ENCODE measurements around the gene FOS. TPM values are rescaled to one million over a fixed set of nuclear protein-coding genes. Genes with fewer than 3 reads are reported as not detected.
"Not testable (repeated sequence)": the region's sequence is repeated elsewhere in the genome, so short reads cannot be mapped to it uniquely, and the experiment has no call there.

FOS gene
- total and polyA plus RNA-seq, 2 donors (not counting 1 experiment from before 2014, with no cell fraction given) = 103 to 4,077 TPM

GRCh38 chr14:75232597-75232996, 46.0 kb upstream of the FOS start:
- H2AFZ ChIP-seq (ENCODE audit: insufficient read depth, low read depth, low read length, poor library complexity, severe bottlenecking) = no peak overlapping the region
- 100% methylated on average over 1 of the region's 2 CpGs for WGBS (ENCODE audit: insufficient coverage)
- ChIA-PET CTCF (interaction anchor here (0.8 to 1.5 kb wide), 2 partner anchors 62 to 63 kb away, joined by 3 to 4 read pairs; no protein-coding TSS in a partner anchor), POLR2A (no interaction called here)
- H3K27ac Mint-ChIP-seq = no peak overlapping the region
- H3K27me3 Mint-ChIP-seq = no peaks in the 10 kb centered on the region
- H3K4me2 ChIP-seq (replicated peaks; ENCODE audit: low read depth, low read length, poor library complexity, severe bottlenecking) = no peak overlapping the region
- TF ChIP-seq EZH2 (IDR thresholded peaks at IDR 0.05; ENCODE audit: borderline replicate concordance, insufficient read depth, low read depth, low read length, poor library complexity, severe bottlenecking) = no peak
- intact Hi-C loops (cut with micrococcal nuclease) = no loop called here
- no peaks in the 10 kb centered on the region for H3K79me2 ChIP-seq (ENCODE audit: control insufficient read depth, insufficient read depth, low read length)
- H3K36me3 ChIP-seq (replicated peaks in 1 of 2; ENCODE audit: control extremely low read depth in 1 of 2, control insufficient read depth in 1 of 2, extremely low read depth in 1 of 2, insufficient read depth in 2 of 2, low read length in 1 of 2) = no peaks in the 10 kb centered on the region
- H3K4me3 Mint-ChIP-seq = no peak overlapping the region
- no peaks in the 10 kb centered on the region for H3K27me3 ChIP-seq (replicated peaks in 1 of 4; ENCODE audit: control extremely low read depth in 1 of 4, control insufficient read depth in 3 of 4, insufficient read depth in 4 of 4, low read length in 3 of 4)
- no peak overlapping the region for H3K4me3 ChIP-seq (ENCODE audit: control extremely low read depth in 1 of 5, extremely low read depth in 1 of 5, insufficient read depth in 1 of 5, low read depth in 2 of 5, low read length in 4 of 5)
- H3K9me3 Mint-ChIP-seq (ENCODE audit: insufficient read depth) = no peaks in the 10 kb centered on the region
- H3K9ac ChIP-seq (ENCODE audit: low read length) = no peak overlapping the region
- peaks cover 28 to 35% of the 10 kb centered on the region in 2 donors for H3K4me1 ChIP-seq (ENCODE audit: control insufficient read depth in 2 of 2, insufficient read depth in 2 of 2, low read length in 2 of 2)
- no peaks in the 10 kb centered on the region for H4K20me1 ChIP-seq (ENCODE audit: control insufficient read depth, insufficient read depth, low read length, poor library complexity, severe bottlenecking)
- DNase-seq = peak; percentile 42
- H3K4me1 Mint-ChIP-seq = peaks cover 35% of the 10 kb centered on the region
- H3K9me3 ChIP-seq (ENCODE audit: control extremely low read depth in 1 of 3, control insufficient read depth in 2 of 3, insufficient read depth in 1 of 3, low read length in 2 of 3) = peaks cover 0 to 1% (median 0%) of the 10 kb centered on the region in 3 donors
- no peak for ATAC-seq (ENCODE audit: low read depth)
- no peak overlapping the region for H3K27ac ChIP-seq (ENCODE audit: low read length in 2 of 2)

DNA sequence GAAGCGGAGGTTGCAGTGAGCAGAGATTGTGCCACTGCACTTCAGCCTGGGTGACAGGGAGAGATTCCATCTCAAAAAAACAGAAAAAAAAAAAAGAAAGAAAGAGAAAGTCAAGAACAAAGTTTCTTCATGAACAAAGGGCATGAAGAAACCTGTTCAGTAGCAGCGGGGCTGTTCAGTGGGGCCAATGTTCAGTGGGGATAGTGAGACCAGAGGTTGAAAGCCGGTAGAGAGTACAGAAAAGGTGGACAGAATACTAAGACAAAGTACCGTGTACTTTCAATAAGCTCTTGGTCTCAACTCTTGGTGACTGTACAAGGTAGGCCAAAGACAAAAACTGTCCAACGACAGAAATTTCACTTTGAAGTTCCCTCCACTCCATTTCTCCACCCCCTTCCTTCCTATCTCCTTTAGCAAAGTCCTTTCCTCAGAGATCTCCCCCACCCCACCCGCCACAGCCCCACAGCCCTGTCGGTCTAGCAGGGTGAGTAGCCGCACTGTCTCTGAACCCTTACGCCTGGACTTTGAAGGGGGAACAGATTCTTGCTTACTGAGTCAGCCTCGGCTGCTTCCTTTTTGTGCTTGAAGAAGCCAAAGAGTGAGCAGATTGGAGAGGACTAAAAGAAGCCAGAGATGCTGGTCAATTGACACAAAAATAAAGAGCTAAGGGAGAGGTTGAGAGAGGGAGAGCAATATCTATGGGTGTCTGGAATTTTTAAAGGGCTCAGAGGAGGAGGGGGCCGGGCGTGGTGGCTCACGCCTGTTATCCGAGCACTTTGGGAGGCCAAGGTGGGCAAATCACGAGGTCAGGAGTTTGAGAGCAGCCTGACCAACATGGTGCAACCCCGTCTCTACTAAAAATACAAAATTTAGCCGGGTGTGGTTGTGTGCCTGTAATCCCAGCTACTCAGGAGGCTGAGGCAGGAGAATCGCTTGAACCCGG, 44.2 kb upstream of the FOS start:
- H3K9me3 Mint-ChIP-seq (ENCODE audit: insufficient read depth) = no peaks in the 10 kb centered on the region
- Histone ChIP-seq H3K4me1 (ENCODE audit: control insufficient read depth in 2 of 2, insufficient read depth in 2 of 2, low read length in 2 of 2) (peaks cover 16 to 20% of the 10 kb centered on the region in 2 donors), H3K9me3 (ENCODE audit: control extremely low read depth in 1 of 3, control insufficient read depth in 2 of 3, insufficient read depth in 1 of 3, low read length in 2 of 3) (peaks cover 0 to 1% (median 0%) of the 10 kb centered on the region in 3 donors), H3K36me3 (replicated peaks in 1 of 2; ENCODE audit: control extremely low read depth in 1 of 2, control insufficient read depth in 1 of 2, extremely low read depth in 1 of 2, insufficient read depth in 2 of 2, low read length in 1 of 2) (no peaks in the 10 kb centered on the region), H3K4me3 (ENCODE audit: control extremely low read depth in 1 of 5, extremely low read depth in 1 of 5, insufficient read depth in 1 of 5, low read depth in 2 of 5, low read length in 4 of 5) (no peak overlapping the region), H2AFZ (ENCODE audit: insufficient read depth, low read depth, low read length, poor library complexity, severe bottlenecking) (no peak overlapping the region), H3K27me3 (replicated peaks in 1 of 4; ENCODE audit: control extremely low read depth in 1 of 4, control insufficient read depth in 3 of 4, insufficient read depth in 4 of 4, low read length in 3 of 4) (no peaks in the 10 kb centered on the region), H3K4me2 (replicated peaks; ENCODE audit: low read depth, low read length, poor library complexity, severe bottlenecking) (no peak overlapping the region), H4K20me1 (ENCODE audit: control insufficient read depth, insufficient read depth, low read length, poor library complexity, severe bottlenecking) (no peaks in the 10 kb centered on the region), H3K9ac (ENCODE audit: low read length) (no peak overlapping the region), H3K27ac (ENCODE audit: low read length in 2 of 2) (no peak overlapping the region), H3K79me2 (ENCODE audit: control insufficient read depth, insufficient read depth, low read length) (no peaks in the 10 kb centered on the region)
- H3K27me3 Mint-ChIP-seq = no peaks in the 10 kb centered on the region
- H3K4me1 Mint-ChIP-seq = peaks cover 19% of the 10 kb centered on the region
- no peak overlapping the region for H3K27ac Mint-ChIP-seq
- POLR2A ChIA-PET = no interaction called here
- no peak overlapping the region for H3K4me3 Mint-ChIP-seq
- no peak for TF ChIP-seq EZH2 (IDR thresholded peaks at IDR 0.05; ENCODE audit: borderline replicate concordance, insufficient read depth, low read depth, low read length, poor library complexity, severe bottlenecking)
- TF ChIP-seq, protein P1, sequence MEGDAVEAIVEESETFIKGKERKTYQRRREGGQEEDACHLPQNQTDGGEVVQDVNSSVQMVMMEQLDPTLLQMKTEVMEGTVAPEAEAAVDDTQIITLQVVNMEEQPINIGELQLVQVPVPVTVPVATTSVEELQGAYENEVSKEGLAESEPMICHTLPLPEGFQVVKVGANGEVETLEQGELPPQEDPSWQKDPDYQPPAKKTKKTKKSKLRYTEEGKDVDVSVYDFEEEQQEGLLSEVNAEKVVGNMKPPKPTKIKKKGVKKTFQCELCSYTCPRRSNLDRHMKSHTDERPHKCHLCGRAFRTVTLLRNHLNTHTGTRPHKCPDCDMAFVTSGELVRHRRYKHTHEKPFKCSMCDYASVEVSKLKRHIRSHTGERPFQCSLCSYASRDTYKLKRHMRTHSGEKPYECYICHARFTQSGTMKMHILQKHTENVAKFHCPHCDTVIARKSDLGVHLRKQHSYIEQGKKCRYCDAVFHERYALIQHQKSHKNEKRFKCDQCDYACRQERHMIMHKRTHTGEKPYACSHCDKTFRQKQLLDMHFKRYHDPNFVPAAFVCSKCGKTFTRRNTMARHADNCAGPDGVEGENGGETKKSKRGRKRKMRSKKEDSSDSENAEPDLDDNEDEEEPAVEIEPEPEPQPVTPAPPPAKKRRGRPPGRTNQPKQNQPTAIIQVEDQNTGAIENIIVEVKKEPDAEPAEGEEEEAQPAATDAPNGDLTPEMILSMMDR (IDR thresholded peaks at IDR 0.05) = no peak
- DNase-seq (no peak), ATAC-seq (ENCODE audit: low read depth) (no peak)
- CTCF ChIA-PET = interaction anchor here (1.6 kb wide), 1 partner anchor 103 kb away, joined by 3 read pairs; no protein-coding TSS in a partner anchor
- 88% methylated on average over 11 of the region's 19 CpGs for whole genome bisulfite sequencing (ENCODE audit: insufficient coverage)
- intact Hi-C loops (cut with micrococcal nuclease) = no loop called here

DNA sequence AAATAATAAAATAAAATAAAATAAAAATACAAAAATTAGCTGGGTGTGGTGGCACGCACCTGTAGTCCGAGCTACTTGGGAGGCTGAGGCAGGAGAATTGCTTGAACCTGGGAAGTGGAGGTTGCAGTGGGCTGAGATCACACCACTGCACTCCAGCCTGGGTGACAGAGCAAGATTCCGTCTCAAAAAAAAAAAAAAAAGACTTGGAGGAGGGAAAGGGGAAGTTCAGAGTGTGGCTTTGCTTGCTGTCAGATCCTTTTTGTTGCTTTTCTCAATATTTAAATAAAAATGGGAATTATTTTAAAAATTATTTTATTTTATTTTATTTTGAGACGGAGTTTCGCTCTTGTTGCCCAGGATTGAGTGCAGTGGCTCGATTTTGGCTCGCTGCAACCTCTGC, 43.4 kb upstream of the FOS start:
- POLR2A ChIA-PET; H3K9me3 ChIP-seq (ENCODE audit: control extremely low read depth in 1 of 3, control insufficient read depth in 2 of 3, insufficient read depth in 1 of 3, low read length in 2 of 3); H3K9ac ChIP-seq (ENCODE audit: low read length); H2AFZ ChIP-seq (ENCODE audit: insufficient read depth, low read depth, low read length, poor library complexity, severe bottlenecking); H3K9me3 Mint-ChIP-seq (ENCODE audit: insufficient read depth); H3K79me2 ChIP-seq (ENCODE audit: control insufficient read depth, insufficient read depth, low read length); H3K27me3 ChIP-seq (replicated peaks in 1 of 4; ENCODE audit: control extremely low read depth in 1 of 4, control insufficient read depth in 3 of 4, insufficient read depth in 4 of 4, low read length in 3 of 4); DNase-seq; H3K36me3 ChIP-seq (replicated peaks in 1 of 2; ENCODE audit: control extremely low read depth in 1 of 2, control insufficient read depth in 1 of 2, extremely low read depth in 1 of 2, insufficient read depth in 2 of 2, low read length in 1 of 2); H3K4me3 Mint-ChIP-seq; H3K27me3 Mint-ChIP-seq; H3K4me2 ChIP-seq (replicated peaks; ENCODE audit: low read depth, low read length, poor library complexity, severe bottlenecking); H3K27ac ChIP-seq (ENCODE audit: low read length in 2 of 2); H3K4me3 ChIP-seq (ENCODE audit: control extremely low read depth in 1 of 5, extremely low read depth in 1 of 5, insufficient read depth in 1 of 5, low read depth in 2 of 5, low read length in 4 of 5); H3K27ac Mint-ChIP-seq; intact Hi-C loops (cut with micrococcal nuclease); ATAC-seq (ENCODE audit: low read depth); H4K20me1 ChIP-seq (ENCODE audit: control insufficient read depth, insufficient read depth, low read length, poor library complexity, severe bottlenecking): not testable (repeated sequence)
- CTCF ChIA-PET = interaction anchor here (1.6 kb wide), 1 partner anchor 104 kb away, joined by 3 read pairs; no protein-coding TSS in a partner anchor
- 89% methylated on average over 6 of the region's 7 CpGs for WGBS (ENCODE audit: insufficient coverage)
- peaks cover 12% of the 10 kb centered on the region for H3K4me1 Mint-ChIP-seq
- H3K4me1 ChIP-seq (ENCODE audit: control insufficient read depth in 2 of 2, insufficient read depth in 2 of 2, low read length in 2 of 2) = peaks cover 9 to 13% of the 10 kb centered on the region in 2 donors
